A673 (cell line): ENCODE measurements around the gene RPTOR. TPM values are rescaled to one million over a fixed set of nuclear protein-coding genes. Genes with fewer than 3 reads are reported as not detected.

Source experiments
- BruUV-seq: library from RNA; stranded (reverse); fragments of 400-500 nt; replicated peaks from 2 replicates; lab custom pipeline; 2021; lab: Mats Ljungman, UMichigan
- CTCF ChIA-PET: fragments of 300-600 bp; sonication (Branson Sonifier 250); formaldehyde crosslinking; loops from one replicate; lab custom pipeline; 2022; ENCODE audit warnings: antibody characterized with exemption; lab: Charles Lee
- POLR2A ChIA-PET: fragments of 300-600 bp; sonication (Branson Sonifier 250); formaldehyde crosslinking; loops from one replicate; lab custom pipeline; 2022; ENCODE audit warnings: antibody characterized with exemption; ENCODE audit not compliant: low non-redundant PET; lab: Charles Lee
- DNase-seq: peaks from one replicate; pipeline ENCODE4 v3.0.0-alpha.2; 2015; ENCODE audit warnings: low spot score
- H3K27ac ChIP-seq: fragments of 200-600 bp; sonication (generic); 2 replicates; pipeline ENCODE4 v1.5.1; 2016; ENCODE audit warnings: mixed run types, low read depth, mild to moderate bottlenecking, mixed read lengths, antibody characterized with exemption, low read length; ENCODE audit not compliant: poor library complexity, severe bottlenecking
- H3K27me3 ChIP-seq: fragments of 200-600 bp; sonication (generic); replicated peaks from 2 replicates; pipeline ENCODE4 v1.6.1; 2017; ENCODE audit warnings: mixed run types, low read depth, mild to moderate bottlenecking, mixed read lengths, antibody characterized with exemption, low read length; ENCODE audit not compliant: insufficient read depth, poor library complexity
- H3K36me3 ChIP-seq: fragments of 200-600 bp; sonication (generic); 2 replicates; pipeline ENCODE4 v1.6.1; 2016; ENCODE audit warnings: mixed run types, mild to moderate bottlenecking, mixed read lengths, antibody characterized with exemption, low read length; ENCODE audit not compliant: insufficient read depth, poor library complexity, severe bottlenecking
- H3K4me1 ChIP-seq: fragments of 200-600 bp; sonication (generic); 2 replicates; pipeline ENCODE4 v1.6.1; 2017; ENCODE audit warnings: mixed run types, mild to moderate bottlenecking, mixed read lengths, antibody characterized with exemption, low read length; ENCODE audit not compliant: insufficient read depth, poor library complexity, severe bottlenecking
- H3K4me3 ChIP-seq: fragments of 200-600 bp; sonication (generic); 2 replicates; pipeline ENCODE4 v1.5.1; 2016; ENCODE audit warnings: low read depth, mixed run types, mild to moderate bottlenecking, mixed read lengths, low read length; ENCODE audit not compliant: poor library complexity, severe bottlenecking
- H3K9me3 ChIP-seq: fragments of 200-600 bp; sonication (generic); 2 replicates; pipeline ENCODE4 v1.6.1; 2016; ENCODE audit warnings: mixed run types, low read depth, mild to moderate bottlenecking, mixed read lengths, antibody characterized with exemption, low read length; ENCODE audit not compliant: poor library complexity, severe bottlenecking
- CTCF ChIP-seq: fragments of 300-800, 200-600 bp; sonication (generic); conservative IDR thresholded peaks from 2 replicates; pipeline ENCODE4 v1.5.1; 2017; ENCODE audit warnings: low read depth, mild to moderate bottlenecking, antibody characterized with exemption, low read length, moderate library complexity, mixed read lengths
- EZH2 ChIP-seq: fragments of 200-600 bp; sonication (generic); IDR thresholded peaks from 2 replicates; pipeline ENCODE4 v1.6.1; 2017; ENCODE audit warnings: borderline replicate concordance, low read depth, mild to moderate bottlenecking, mixed read lengths, antibody characterized with exemption, low read length; ENCODE audit not compliant: poor library complexity, severe bottlenecking
- intact Hi-C: fragments of 100-400 bp; cut with micrococcal nuclease; formaldehyde crosslinking; loops from one replicate; pipeline ENCODE4 v1.10.0; 2022; ENCODE audit not compliant: unreplicated experiment
- total RNA-seq: library from RNA; stranded (reverse); gene quantifications from 2 replicates; pipeline ENCODE4 v1.2.3, GENCODE V29; 2021

RPTOR gene
- total RNA-seq, 1 experiment from 2014 or later, result 55.2 TPM

- H3K27ac ChIP-seq, result no peak overlapping the region
- no peaks in the 10 kb centered on the region for H3K27me3 ChIP-seq
- POLR2A ChIA-PET, result no interaction called here
- TF ChIP-seq EZH2, result no peak
- TF ChIP-seq CTCF, result no peak
- no peaks in the 10 kb centered on the region for H3K9me3 ChIP-seq
- no TSS peak for BruUV-seq
- no peaks in the 10 kb centered on the region for H3K36me3 ChIP-seq
- H3K4me3 ChIP-seq, result no peak overlapping the region
- H3K4me1 ChIP-seq, result peaks cover 22% of the 10 kb centered on the region
- CTCF ChIA-PET, result no interaction called here
- intact Hi-C loops, result no loop called here
- no peak for DNase-seq
Measured at GRCh38 chr17:80646328-80646727, 101.7 kb downstream of the RPTOR start.

GRCh38 chr17:80647746-80648145 is 103.1 kb downstream of the RPTOR start:
- CTCF ChIA-PET, result no interaction called here
- H3K4me3 ChIP-seq, result no peak overlapping the region
- no peaks in the 10 kb centered on the region for H3K9me3 ChIP-seq
- H3K27ac ChIP-seq, result no peak overlapping the region
- no peaks in the 10 kb centered on the region for H3K36me3 ChIP-seq
- intact Hi-C loops, result no loop called here
- H3K4me1 ChIP-seq, result peaks cover 23% of the 10 kb centered on the region
- no peak for TF ChIP-seq EZH2
- TF ChIP-seq CTCF, result no peak
- no TSS peak for BruUV-seq
- no peaks in the 10 kb centered on the region for H3K27me3 ChIP-seq
- POLR2A ChIA-PET, result no interaction called here
- DNase-seq, result no peak

GRCh38 chr17:80649200-80649644 is 104.6 kb downstream of the RPTOR start:
- Histone ChIP-seq H3K36me3 (no peaks in the 10 kb centered on the region), H3K9me3 (peaks cover under 1% of the 10 kb centered on the region), H3K27ac (no peak overlapping the region), H3K27me3 (no peaks in the 10 kb centered on the region), H3K4me3 (no peak overlapping the region), H3K4me1 (peaks cover 23% of the 10 kb centered on the region)
- intact Hi-C loops, result no loop called here
- POLR2A ChIA-PET, result no interaction called here
- no TSS peak for BruUV-seq
- TF ChIP-seq EZH2, result no peak
- no peak for TF ChIP-seq CTCF
- CTCF ChIA-PET, result no interaction called here
- DNase-seq, result no peak
